LNCaP clone FGC (cell line): Measurements from ENCODE around the gene AGR3.
"Not testable (repeated sequence)": the region's sequence is repeated elsewhere in the genome, so short reads cannot be mapped to it uniquely, and the experiment has no call there.

Source experiments
- DNase-seq: peaks from one replicate; pipeline ENCODE4 v3.0.0-alpha.2; 2011; ENCODE audit warnings: low read depth
- H3K4me3 ChIP-seq: 2 replicates; pipeline ENCODE4 v1.5.1; 2011; ENCODE audit warnings: mild to moderate bottlenecking, low read depth, low read length, control low read depth
- CTCF ChIP-seq: IDR thresholded peaks from 2 replicates; pipeline ENCODE4 v1.5.1; 2012; ENCODE audit warnings: mild to moderate bottlenecking; ENCODE audit not compliant: control insufficient read depth, insufficient read depth; ENCODE audit errors: extremely low read depth

AGR3 gene

GRCh38 chr7:16880554-16880953 is 1.2 kb downstream of the AGR3 start:
- no peak overlapping the region for H3K4me3 ChIP-seq
- DNase-seq: no peak
- no peak for TF ChIP-seq CTCF

- DNase-seq: no peak
- TF ChIP-seq CTCF: no peak
- H3K4me3 ChIP-seq: no peak overlapping the region
Measured at GRCh38 chr7:16879181-16879580, 2.6 kb downstream of the AGR3 start.

- no peak for DNase-seq
- TF ChIP-seq CTCF: no peak
Measured at GRCh38 chr7:16875861-16876260, 5.9 kb downstream of the AGR3 start.

GRCh38 chr7:16874066-16874465 is 7.7 kb downstream of the AGR3 start:
- no peak overlapping the region for H3K4me3 ChIP-seq
- DNase-seq: no peak
- TF ChIP-seq CTCF: no peak

More at GRCh38 chr7:16875861-16876260, 5.9 kb downstream of the AGR3 start:
- no peak overlapping the region for H3K4me3 ChIP-seq

GRCh38 chr7:16867328-16867727 is 14.5 kb downstream of the AGR3 start:
- TF ChIP-seq CTCF: no peak
- H3K4me3 ChIP-seq: no peak overlapping the region
- no peak for DNase-seq

- not testable (repeated sequence) for H3K4me3 ChIP-seq, DNase-seq
Measured at GRCh38 chr7:16853189-16853588, 28.6 kb downstream of the AGR3 start.

- DNase-seq: no peak
- no peak for TF ChIP-seq CTCF
- no peak overlapping the region for H3K4me3 ChIP-seq
Measured at GRCh38 chr7:16851829-16852228, 30.0 kb downstream of the AGR3 start.
